Thymus (tissue), 11 donors: ENCODE results near the gene NT5C3B. TPM values are rescaled to one million over a fixed set of nuclear protein-coding genes. Genes with fewer than 3 reads are reported as not detected.
A peak's percentile ranks its signal among the peaks of the same experiment; 100 is the strongest.

Experiments used
- DNase-seq, 9 donors: peaks; one replicate each; pipeline ENCODE4 v3.0.0-alpha.2; 2013; ENCODE audit warnings: low spot score in 9 of 9, low read depth in 6 of 9, missing footprints in 1 of 9
- H3K27ac ChIP-seq, 2 donors: one replicate each; pipeline ENCODE4 v1.5.1; 2013; ENCODE audit warnings: control low read depth in 1 of 2, low read depth in 1 of 2, low read length in 1 of 2, mild to moderate bottlenecking in 1 of 2, moderate library complexity in 1 of 2
- H3K27me3 ChIP-seq, 2 donors: one replicate each; pipeline ENCODE4 v1.5.1; 2013; ENCODE audit warnings: low read length in 1 of 2; ENCODE audit not compliant: control insufficient read depth in 2 of 2, insufficient read depth in 1 of 2
- H3K36me3 ChIP-seq, 2 donors: one replicate each; pipeline ENCODE4 v1.5.1; 2013; ENCODE audit warnings: low read length in 1 of 2, mild to moderate bottlenecking in 1 of 2, moderate library complexity in 1 of 2; ENCODE audit not compliant: control insufficient read depth in 2 of 2, insufficient read depth in 2 of 2
- H3K4me1 ChIP-seq, 2 donors: one replicate each; pipeline ENCODE4 v1.5.1; 2013; ENCODE audit warnings: low read length in 2 of 2; ENCODE audit not compliant: control insufficient read depth in 2 of 2, insufficient read depth in 2 of 2
- H3K4me3 ChIP-seq, 2 donors: one replicate each; pipeline ENCODE4 v1.5.1; 2013; ENCODE audit warnings: low read length in 2 of 2, control low read depth in 1 of 2, mild to moderate bottlenecking in 1 of 2
- H3K9me3 ChIP-seq, 2 donors: one replicate each; pipeline ENCODE4 v1.5.1; 2013; ENCODE audit warnings: low read length in 1 of 2, mild to moderate bottlenecking in 1 of 2; ENCODE audit not compliant: control insufficient read depth in 2 of 2, insufficient read depth in 1 of 2
- WGBS: extraction: QIAGEN DNeasy Blood & Tissue Kit; methylation state at CpG from one replicate; pipeline ENCODE4 v1.1.7; 2013; 5-methylcytosine and 5-hydroxymethylcytosine counted together
- polyA plus RNA-seq: library from polyadenylated mRNA; stranded (reverse); fragments of 200-250 nt; gene quantifications from one replicate; pipeline ENCODE4 v1.2.3, GENCODE V29; 2013
- total RNA-seq: library from RNA; stranded (reverse); fragments of 120-200 nt; gene quantifications from one replicate; pipeline ENCODE4 v1.2.4, GENCODE V29; 2013
- donor health status: healthy.

NT5C3B gene
- total and polyA plus RNA-seq, 2 donors = 29.9 to 57.3 TPM

- no peak overlapping the region for H3K27ac ChIP-seq
- 92% methylated on average over 2 of the region's 2 CpGs for WGBS
These were observed 34.1 kb upstream of the NT5C3B start for GRCh38 chr17:41870097-41870496.

GRCh38 chr17:41869426-41869825 lies 33.4 kb upstream of the NT5C3B start:
- no peak overlapping the region for H3K27ac ChIP-seq
- peaks cover 0 to 3% of the 10 kb centered on the region in 2 donors for H3K4me1 ChIP-seq
- WGBS = 91% methylated on average over 9 of the region's 9 CpGs
- DNase-seq = no peak
- no peak overlapping the region for H3K4me3 ChIP-seq
- no peaks in the 10 kb centered on the region for H3K27me3 ChIP-seq
- peaks cover 49 to 57% of the 10 kb centered on the region in 2 donors for H3K36me3 ChIP-seq
- H3K9me3 ChIP-seq = no peaks in the 10 kb centered on the region

More at GRCh38 chr17:41870097-41870496, 34.1 kb upstream of the NT5C3B start:
- no peak for DNase-seq
- Histone ChIP-seq H3K9me3 (no peaks in the 10 kb centered on the region), H3K4me1 (peaks cover 0 to 3% of the 10 kb centered on the region in 2 donors), H3K4me3 (no peak overlapping the region), H3K27me3 (no peaks in the 10 kb centered on the region), H3K36me3 (peaks cover 52 to 59% of the 10 kb centered on the region in 2 donors)

- H3K27me3 ChIP-seq = no peaks in the 10 kb centered on the region
- H3K36me3 ChIP-seq = peaks cover 41 to 49% of the 10 kb centered on the region in 2 donors
- H3K4me3 ChIP-seq = no peak overlapping the region
- peaks cover 8 to 12% of the 10 kb centered on the region in 2 donors for H3K4me1 ChIP-seq
- 89% methylated on average over 3 of the region's 3 CpGs for WGBS
- no peaks in the 10 kb centered on the region for H3K9me3 ChIP-seq
- no peak for DNase-seq
- H3K27ac ChIP-seq = no peak overlapping the region
These were observed 32.5 kb upstream of the NT5C3B start for GRCh38 chr17:41868568-41868967.

GRCh38 chr17:41865596-41865893 lies 29.5 kb upstream of the NT5C3B start:
- Histone ChIP-seq H3K4me3 (peak overlapping the region; percentile 42 to 82), H3K9me3 (no peaks in the 10 kb centered on the region), H3K27me3 (no peaks in the 10 kb centered on the region), H3K4me1 (peaks cover 11 to 23% of the 10 kb centered on the region in 2 donors), H3K27ac (peak overlapping the region in 1 of 2 donors; percentile 64), H3K36me3 (peaks cover 19 to 24% of the 10 kb centered on the region in 2 donors)
- peak in 2 of 9 donors; percentile 9 to 42 for DNase-seq
- WGBS = 2% methylated on average over 10 of the region's 10 CpGs

GRCh38 chr17:41864836-41865595 lies 29.0 kb upstream of the NT5C3B start, which contains the start of gene KLHL11:
Gene KLHL11 (minus strand): TSS chr17:41865423. CDS start chr17:41865370, 53 bp downstream.
- H3K4me1 ChIP-seq = peaks cover 11 to 23% of the 10 kb centered on the region in 2 donors
- DNase-seq = peak; percentile 72 to 94 (median 79)
- H3K36me3 ChIP-seq = peaks cover 14 to 19% of the 10 kb centered on the region in 2 donors
- H3K4me3 ChIP-seq = peak within 1 kb of the TSS; percentile 82 to 99
- H3K9me3 ChIP-seq = no peaks in the 10 kb centered on the region
- no peaks in the 10 kb centered on the region for H3K27me3 ChIP-seq
- WGBS = under 1% methylated on average over 90 of the region's 90 CpGs
- peak within 1 kb of the TSS; percentile 92 to 93 for H3K27ac ChIP-seq

- H3K4me1 ChIP-seq = peaks cover 11 to 23% of the 10 kb centered on the region in 2 donors
- peak in 1 of 9 donors; percentile 18 for DNase-seq
- under 1% methylated on average over 25 of the region's 25 CpGs for WGBS
These were observed 28.4 kb upstream of the NT5C3B start for GRCh38 chr17:41864498-41864835.

GRCh38 chr17:41863074-41863848 lies 27.2 kb upstream of the NT5C3B start:
- H3K4me1 ChIP-seq = peaks cover 11 to 23% of the 10 kb centered on the region in 2 donors
- H3K4me3 ChIP-seq = peak overlapping the region; percentile 82 to 99
- H3K27ac ChIP-seq = no peak overlapping the region
- no peaks in the 10 kb centered on the region for H3K9me3 ChIP-seq
- H3K27me3 ChIP-seq = no peaks in the 10 kb centered on the region
- DNase-seq = peak in 3 of 9 donors; percentile 12 to 44 (median 14)
- peaks cover 6% of the 10 kb centered on the region in 2 donors for H3K36me3 ChIP-seq
- 67% methylated on average over 18 of the region's 18 CpGs for WGBS

More at GRCh38 chr17:41864498-41864835, 28.4 kb upstream of the NT5C3B start:
- peaks cover 8 to 13% of the 10 kb centered on the region in 2 donors for H3K36me3 ChIP-seq
- no peaks in the 10 kb centered on the region for H3K27me3 ChIP-seq
- H3K4me3 ChIP-seq = peak overlapping the region; percentile 82 to 99
- no peaks in the 10 kb centered on the region for H3K9me3 ChIP-seq
- peak overlapping the region; percentile 92 to 93 for H3K27ac ChIP-seq

- no peak for DNase-seq
- no peaks in the 10 kb centered on the region for H3K36me3 ChIP-seq
- H3K27ac ChIP-seq = no peak overlapping the region
- no peaks in the 10 kb centered on the region for H3K9me3 ChIP-seq
- WGBS = 95% methylated on average over 3 of the region's 3 CpGs
- H3K4me3 ChIP-seq = no peak overlapping the region
- H3K4me1 ChIP-seq = peaks cover 11 to 21% of the 10 kb centered on the region in 2 donors
- H3K27me3 ChIP-seq = no peaks in the 10 kb centered on the region
These were observed 24.4 kb upstream of the NT5C3B start for GRCh38 chr17:41860254-41860931.
